ENCODE results near the gene GRN. TPM values are rescaled to one million over a fixed set of nuclear protein-coding genes. Genes with fewer than 3 reads are reported as not detected.
A peak's percentile ranks its signal among the peaks of the same experiment; 100 is the strongest.

GRN gene
- total RNA-seq, 8 experiments from 2014 or later, result 19.0 to 448 (median 77.5) TPM

GRCh38 chr17:44350733-44351226 is 5.7 kb downstream of the GRN start:
- Histone ChIP-seq H3K27ac (peak overlapping the region in 1 of 2 donors; percentile 4), H3K4me3 (no peak overlapping the region), H3K4me1 (replicated peaks in 1 of 2) (peaks cover 8 to 10% of the 10 kb centered on the region in 2 donors)
- peak; percentile 12 to 86 (median 40) for ATAC-seq (replicated peaks in 6 of 8)
- 20 to 81% methylated on average over 1 to 5 of the region's 6 CpGs; no CpG with 5 or more reads in 8 of the 10 experiments for WGBS, 10 experiments
- in situ Hi-C loops (cut with MboI; ENCODE audit: low pct_unique_long_range_greater_than_20kb in 2 of 9, low sequenced_read_pairs in 9 of 9, unreplicated experiment in 9 of 9), result no loop called here

GRCh38 chr17:44351464-44351863 is 6.4 kb downstream of the GRN start:
- WGBS, 10 experiments, result 80 to 100% (median 80%) methylated on average over 1 to 2 of the region's 8 CpGs; no CpG with 5 or more reads in 7 of the 10 experiments
- in situ Hi-C loops (cut with MboI; ENCODE audit: low pct_unique_long_range_greater_than_20kb in 2 of 9, low sequenced_read_pairs in 9 of 9, unreplicated experiment in 9 of 9), result no loop called here
- Histone ChIP-seq H3K27ac (no peak overlapping the region), H3K4me1 (replicated peaks in 1 of 2) (peaks cover 4 to 7% of the 10 kb centered on the region in 2 donors), H3K4me3 (no peak overlapping the region)
- ATAC-seq (replicated peaks in 6 of 8), result no peak

GRCh38 chr17:44351961-44352827 is 7.1 kb downstream of the GRN start:
- in situ Hi-C loops (cut with MboI; ENCODE audit: low pct_unique_long_range_greater_than_20kb in 2 of 9, low sequenced_read_pairs in 9 of 9, unreplicated experiment in 9 of 9), result no loop called here
- 67 to 93% (median 80%) methylated on average over 2 to 4 of the region's 36 CpGs; no CpG with 5 or more reads in 6 of the 10 experiments for WGBS, 10 experiments
- H3K4me3 ChIP-seq, result no peak overlapping the region
- ATAC-seq (replicated peaks in 6 of 8), result no peak
- peaks cover 4 to 7% of the 10 kb centered on the region in 2 donors for H3K4me1 ChIP-seq (replicated peaks in 1 of 2)
- H3K27ac ChIP-seq, result no peak overlapping the region

- peaks cover 4 to 7% of the 10 kb centered on the region in 2 donors for H3K4me1 ChIP-seq (replicated peaks in 1 of 2)
- peak overlapping the region in 2 of 5 donors; percentile 1 to 25 for H3K4me3 ChIP-seq
- peak in 5 of 8 experiments; percentile 31 to 60 (median 51) for ATAC-seq (replicated peaks in 6 of 8)
- WGBS, 10 experiments, result 94 to 100% methylated on average over 2 to 5 of the region's 22 CpGs; no CpG with 5 or more reads in 8 of the 10 experiments
- H3K27ac ChIP-seq, result peak overlapping the region in 1 of 2 donors; percentile 31
- in situ Hi-C loops (cut with MboI; ENCODE audit: low pct_unique_long_range_greater_than_20kb in 2 of 9, low sequenced_read_pairs in 9 of 9, unreplicated experiment in 9 of 9), result no loop called here
Observed at GRCh38 chr17:44352828-44353671, 7.9 kb downstream of the GRN start.

GRCh38 chr17:44353672-44354331 is 8.7 kb downstream of the GRN start:
- in situ Hi-C loops (cut with MboI; ENCODE audit: low pct_unique_long_range_greater_than_20kb in 2 of 9, low sequenced_read_pairs in 9 of 9, unreplicated experiment in 9 of 9), result no loop called here
- Histone ChIP-seq H3K4me1 (replicated peaks in 1 of 2) (peaks cover 4 to 7% of the 10 kb centered on the region in 2 donors), H3K27ac (peak overlapping the region in 1 of 2 donors; percentile 31), H3K4me3 (peak overlapping the region in 2 of 5 donors; percentile 1 to 25)
- peak in 4 of 8 experiments; percentile 39 to 74 (median 58) for ATAC-seq (replicated peaks in 6 of 8)
- WGBS, 10 experiments, result 8 to 43% methylated on average over 7 to 8 of the region's 98 CpGs; no CpG with 5 or more reads in 8 of the 10 experiments

- peak in 4 of 8 experiments; percentile 1 to 13 (median 9) for ATAC-seq (replicated peaks in 6 of 8)
- Histone ChIP-seq H3K4me1 (replicated peaks in 1 of 2) (peaks cover 4 to 7% of the 10 kb centered on the region in 2 donors), H3K27ac (no peak overlapping the region), H3K4me3 (no peak overlapping the region)
- in situ Hi-C loops (cut with MboI; ENCODE audit: low pct_unique_long_range_greater_than_20kb in 2 of 9, low sequenced_read_pairs in 9 of 9, unreplicated experiment in 9 of 9), result no loop called here
- WGBS, 10 experiments, result 44 to 100% (median 74%) methylated on average over 2 to 9 of the region's 77 CpGs; no CpG with 5 or more reads in 6 of the 10 experiments
Observed at GRCh38 chr17:44354582-44355561, 9.8 kb downstream of the GRN start.

GRCh38 chr17:44355642-44356099 is 10.6 kb downstream of the GRN start:
- no peak overlapping the region for H3K27ac ChIP-seq
- 87% methylated on average over 3 of the region's 17 CpGs; no CpG with 5 or more reads in 9 of the 10 experiments for WGBS, 10 experiments
- H3K4me1 ChIP-seq (replicated peaks in 1 of 2), result peaks cover 12 to 13% of the 10 kb centered on the region in 2 donors

GRCh38 chr17:44356241-44356640 is 11.1 kb downstream of the GRN start:
- H3K4me1 ChIP-seq (replicated peaks in 1 of 2), result peaks cover 18 to 19% of the 10 kb centered on the region in 2 donors
- H3K27ac ChIP-seq, result no peak overlapping the region
- in situ Hi-C loops (cut with MboI; ENCODE audit: low pct_unique_long_range_greater_than_20kb in 2 of 9, low sequenced_read_pairs in 9 of 9, unreplicated experiment in 9 of 9), result no loop called here
- H3K4me3 ChIP-seq, result no peak overlapping the region
- ATAC-seq (replicated peaks in 6 of 8), result no peak
- 79 to 100% (median 96%) methylated on average over 3 to 7 of the region's 11 CpGs; no CpG with 5 or more reads in 5 of the 10 experiments for WGBS, 10 experiments

More at GRCh38 chr17:44355642-44356099, 10.6 kb downstream of the GRN start:
- in situ Hi-C loops (cut with MboI; ENCODE audit: low pct_unique_long_range_greater_than_20kb in 2 of 9, low sequenced_read_pairs in 9 of 9, unreplicated experiment in 9 of 9), result no loop called here
- H3K4me3 ChIP-seq, result no peak overlapping the region
- ATAC-seq (replicated peaks in 6 of 8), result no peak

- no peak for ATAC-seq (replicated peaks in 6 of 8)
- H3K4me3 ChIP-seq, result no peak overlapping the region
- no peak overlapping the region for H3K27ac ChIP-seq
- WGBS, 10 experiments, result 92 to 100% (median 100%) methylated on average over 1 to 4 of the region's 9 CpGs; no CpG with 5 or more reads in 7 of the 10 experiments
- peaks cover 27 to 28% of the 10 kb centered on the region in 2 donors for H3K4me1 ChIP-seq (replicated peaks in 1 of 2)
- in situ Hi-C loops (cut with MboI; ENCODE audit: low pct_unique_long_range_greater_than_20kb in 2 of 9, low sequenced_read_pairs in 9 of 9, unreplicated experiment in 9 of 9), result no loop called here
Observed at GRCh38 chr17:44358066-44358465, 13.0 kb downstream of the GRN start.

GRCh38 chr17:44359006-44359405 is 13.9 kb downstream of the GRN start:
- no peak for ATAC-seq (replicated peaks in 6 of 8)
- in situ Hi-C loops (cut with MboI; ENCODE audit: low pct_unique_long_range_greater_than_20kb in 2 of 9, low sequenced_read_pairs in 9 of 9, unreplicated experiment in 9 of 9), result no loop called here
- H3K27ac ChIP-seq, result no peak overlapping the region
- whole genome bisulfite sequencing, 10 experiments, result 14 to 94% (median 86%) methylated on average over 1 to 4 of the region's 6 CpGs; no CpG with 5 or more reads in 3 of the 10 experiments
- H3K4me1 ChIP-seq (replicated peaks in 1 of 2), result peaks cover 23 to 24% of the 10 kb centered on the region in 2 donors
- H3K4me3 ChIP-seq, result no peak overlapping the region

GRCh38 chr17:44359458-44360143 is 14.5 kb downstream of the GRN start:
- H3K4me3 ChIP-seq, result no peak overlapping the region
- 40 to 97% (median 81%) methylated on average over 1 to 7 of the region's 14 CpGs; no CpG with 5 or more reads in 6 of the 10 experiments for WGBS, 10 experiments
- H3K4me1 ChIP-seq (replicated peaks in 1 of 2), result peaks cover 23 to 24% of the 10 kb centered on the region in 2 donors
- in situ Hi-C loops (cut with MboI; ENCODE audit: low pct_unique_long_range_greater_than_20kb in 2 of 9, low sequenced_read_pairs in 9 of 9, unreplicated experiment in 9 of 9), result no loop called here
- H3K27ac ChIP-seq, result no peak overlapping the region
- ATAC-seq (replicated peaks in 6 of 8), result no peak
